Measurements from ENCODE around the gene UGT1A5.

DNA sequence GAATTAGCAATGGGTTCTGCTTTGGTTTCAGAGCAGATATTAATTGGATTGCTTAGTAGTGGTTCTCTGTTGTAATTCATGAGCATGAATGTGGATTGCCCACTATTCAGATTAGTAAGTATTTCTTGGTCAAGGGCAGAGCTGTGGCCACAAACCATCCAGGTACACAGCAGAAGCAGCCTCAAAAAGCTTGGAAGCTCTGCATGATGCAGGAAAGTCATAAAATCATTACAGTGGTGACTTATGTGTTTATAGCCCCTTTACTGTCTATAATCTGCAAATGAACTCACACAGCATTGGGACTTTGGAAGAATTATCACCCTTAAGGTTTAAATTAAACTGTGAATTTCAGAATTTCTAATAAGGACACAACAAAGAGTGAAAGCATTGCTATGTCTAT lies 45.4 kb downstream of the UGT1A5 start:
- TF ChIP-seq, protein P1, sequence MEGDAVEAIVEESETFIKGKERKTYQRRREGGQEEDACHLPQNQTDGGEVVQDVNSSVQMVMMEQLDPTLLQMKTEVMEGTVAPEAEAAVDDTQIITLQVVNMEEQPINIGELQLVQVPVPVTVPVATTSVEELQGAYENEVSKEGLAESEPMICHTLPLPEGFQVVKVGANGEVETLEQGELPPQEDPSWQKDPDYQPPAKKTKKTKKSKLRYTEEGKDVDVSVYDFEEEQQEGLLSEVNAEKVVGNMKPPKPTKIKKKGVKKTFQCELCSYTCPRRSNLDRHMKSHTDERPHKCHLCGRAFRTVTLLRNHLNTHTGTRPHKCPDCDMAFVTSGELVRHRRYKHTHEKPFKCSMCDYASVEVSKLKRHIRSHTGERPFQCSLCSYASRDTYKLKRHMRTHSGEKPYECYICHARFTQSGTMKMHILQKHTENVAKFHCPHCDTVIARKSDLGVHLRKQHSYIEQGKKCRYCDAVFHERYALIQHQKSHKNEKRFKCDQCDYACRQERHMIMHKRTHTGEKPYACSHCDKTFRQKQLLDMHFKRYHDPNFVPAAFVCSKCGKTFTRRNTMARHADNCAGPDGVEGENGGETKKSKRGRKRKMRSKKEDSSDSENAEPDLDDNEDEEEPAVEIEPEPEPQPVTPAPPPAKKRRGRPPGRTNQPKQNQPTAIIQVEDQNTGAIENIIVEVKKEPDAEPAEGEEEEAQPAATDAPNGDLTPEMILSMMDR (IDR thresholded peaks at IDR 0.05): no peak
- no peak for TF ChIP-seq POLR2A (IDR thresholded peaks at IDR 0.05)

All from uterus (tissue), 2 donors.